Measurements from ENCODE around the gene KDM1A.

KDM1A gene

GRCh38 chr1:23020706-23021405 lies 1.6 kb downstream of the KDM1A start:
- no peak for TF ChIP-seq CTCF (conservative IDR thresholded peaks at IDR 0.05; ENCODE audit: low read depth, low read length)
- DNase-seq (ENCODE audit: low read depth): peak; percentile 30
- H3K4me3 ChIP-seq (ENCODE audit: low read depth, low read length): peak overlapping the region; percentile 88

DNA sequence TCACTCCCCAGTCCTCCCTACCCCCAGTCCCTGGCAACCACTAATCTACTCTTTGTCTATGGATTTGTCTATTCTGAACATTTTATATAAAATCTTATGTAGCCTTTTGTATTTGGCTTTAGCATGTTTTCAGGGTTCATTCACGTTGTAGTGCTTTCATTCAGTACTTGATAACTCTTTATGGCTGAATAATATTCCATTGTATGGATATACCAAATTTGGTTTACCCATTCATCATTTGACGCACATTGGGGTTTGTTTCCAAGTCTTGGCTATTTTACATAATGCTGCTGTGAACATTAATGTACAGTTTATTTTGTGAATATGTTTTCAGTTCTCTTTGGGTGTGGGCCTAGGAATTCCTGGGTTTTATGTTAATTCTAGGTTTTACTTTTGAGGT lies 2.6 kb downstream of the KDM1A start:
- no peak for TF ChIP-seq CTCF (conservative IDR thresholded peaks at IDR 0.05; ENCODE audit: low read depth, low read length)
- no peak overlapping the region for H3K4me3 ChIP-seq (ENCODE audit: low read depth, low read length)
- DNase-seq (ENCODE audit: low read depth): no peak

DNA sequence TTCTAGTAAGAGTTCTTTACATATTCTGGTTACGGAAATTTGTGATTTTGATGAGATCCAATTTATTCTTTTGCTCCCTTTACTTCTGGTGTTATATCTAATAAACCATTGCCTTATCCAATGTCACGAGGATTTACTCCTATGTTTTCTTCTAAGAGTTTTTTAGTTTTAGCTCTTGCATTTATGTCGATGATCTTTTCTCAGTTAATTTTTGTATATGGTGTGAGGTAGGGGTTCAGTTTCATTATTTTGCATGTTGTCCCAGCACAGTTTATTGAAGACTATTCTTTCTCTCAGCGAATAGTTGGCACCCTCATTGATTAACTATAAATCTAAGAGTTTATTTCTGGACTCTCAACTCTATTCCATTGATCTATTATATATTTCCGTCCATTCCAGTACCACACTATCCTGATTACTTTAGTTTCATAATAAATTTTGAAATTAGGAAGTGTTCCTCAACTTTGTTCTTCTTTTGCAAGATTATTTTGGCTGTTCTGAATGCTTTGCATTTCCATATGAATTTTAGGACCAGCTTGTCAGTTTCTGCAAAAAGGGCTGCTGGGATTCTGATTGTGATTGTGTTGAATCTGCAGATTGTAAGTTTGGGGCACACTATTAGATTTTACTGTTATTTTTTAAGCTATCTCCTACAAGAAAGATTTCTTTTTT lies 4.0 kb downstream of the KDM1A start:
- DNase-seq (ENCODE audit: low read depth): no peak
- H3K4me3 ChIP-seq (ENCODE audit: low read depth, low read length): no peak overlapping the region
- TF ChIP-seq CTCF (conservative IDR thresholded peaks at IDR 0.05; ENCODE audit: low read depth, low read length): no peak

- DNase-seq (ENCODE audit: low read depth): no peak
- no peak for TF ChIP-seq CTCF (conservative IDR thresholded peaks at IDR 0.05; ENCODE audit: low read depth, low read length)
- H3K4me3 ChIP-seq (ENCODE audit: low read depth, low read length): no peak overlapping the region
These were observed 7.3 kb downstream of the KDM1A start for GRCh38 chr1:23026568-23026967.

DNA sequence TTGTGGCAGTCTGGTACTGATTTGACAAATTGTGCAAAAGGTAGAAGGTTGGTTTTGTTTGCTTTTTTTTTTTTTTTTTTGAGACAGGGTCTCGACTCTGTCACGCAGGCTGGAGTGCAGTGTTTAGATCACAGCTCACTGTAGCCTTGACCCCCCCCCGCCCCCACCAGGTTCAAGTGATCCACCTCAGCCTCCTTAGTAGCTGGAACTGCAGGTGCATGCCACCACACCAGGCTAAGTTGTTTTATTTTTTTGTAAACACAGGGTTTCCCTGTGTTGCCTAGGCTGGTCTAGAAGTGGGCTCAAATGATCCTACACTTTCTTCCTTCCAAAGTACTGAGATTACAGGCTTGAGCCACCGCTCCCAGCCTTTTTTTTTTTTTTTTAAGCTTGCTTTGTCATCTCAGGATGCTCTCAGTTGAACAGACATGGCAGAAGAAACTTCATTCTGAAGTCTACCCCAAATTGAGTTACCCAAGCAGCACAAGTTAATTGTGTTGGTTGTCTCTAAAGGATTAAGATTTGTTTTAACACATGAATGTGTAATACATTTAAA lies 8.2 kb downstream of the KDM1A start:
- H3K4me3 ChIP-seq (ENCODE audit: low read depth, low read length): no peak overlapping the region
- TF ChIP-seq CTCF (conservative IDR thresholded peaks at IDR 0.05; ENCODE audit: low read depth, low read length): no peak
- DNase-seq (ENCODE audit: low read depth): no peak

GRCh38 chr1:23029337-23029736 lies 10.1 kb downstream of the KDM1A start:
- DNase-seq (ENCODE audit: low read depth): no peak
- TF ChIP-seq CTCF (conservative IDR thresholded peaks at IDR 0.05; ENCODE audit: low read depth, low read length): no peak
- no peak overlapping the region for H3K4me3 ChIP-seq (ENCODE audit: low read depth, low read length)

Measured in choroid plexus epithelial cell (primary cell).